Measurements from ENCODE around the gene PPP2R5E.

Gene PPP2R5E

GRCh38 chr14:63470962-63471793, 72.0 kb downstream of the PPP2R5E start:
- DNase-seq, result peak in 1 of 2 experiments; percentile 76

- no peak for DNase-seq
Measured at GRCh38 chr14:63468294-63468693, 74.9 kb downstream of the PPP2R5E start.

- no peak for DNase-seq
Measured at GRCh38 chr14:63467440-63468072, 75.6 kb downstream of the PPP2R5E start.

- DNase-seq, result no peak
Measured at GRCh38 chr14:63465347-63465746, 77.8 kb downstream of the PPP2R5E start.

GRCh38 chr14:63460680-63461369, 82.4 kb downstream of the PPP2R5E start:
- no peak for DNase-seq

- DNase-seq, result no peak
Measured at GRCh38 chr14:63459738-63460137, 83.4 kb downstream of the PPP2R5E start.

GRCh38 chr14:63457498-63457897, 85.7 kb downstream of the PPP2R5E start:
- no peak for DNase-seq

- DNase-seq, result peak in 1 of 2 experiments; percentile 66
Measured at GRCh38 chr14:63454863-63455622, 88.1 kb downstream of the PPP2R5E start.

GRCh38 chr14:63454436-63454835, 88.7 kb downstream of the PPP2R5E start:
- peak in 1 of 2 experiments; percentile 39 for DNase-seq

GRCh38 chr14:63453443-63453936, 89.7 kb downstream of the PPP2R5E start:
- DNase-seq, result no peak

GRCh38 chr14:63452796-63453195, 90.4 kb downstream of the PPP2R5E start:
- DNase-seq, result no peak

GRCh38 chr14:63448841-63449240, 94.3 kb downstream of the PPP2R5E start:
- DNase-seq, result no peak

GRCh38 chr14:63444588-63444987, 98.6 kb downstream of the PPP2R5E start:
- DNase-seq, result no peak

GRCh38 chr14:63443988-63444387, 99.2 kb downstream of the PPP2R5E start:
- DNase-seq, result no peak

GRCh38 chr14:63443361-63443760, 99.8 kb downstream of the PPP2R5E start:
- DNase-seq, result no peak

GRCh38 chr14:63438065-63438757, 105.0 kb downstream of the PPP2R5E start:
- DNase-seq, result peak; percentile 46 to 91

GRCh38 chr14:63436286-63437098, 106.7 kb downstream of the PPP2R5E start:
- no peak for DNase-seq

- peak; percentile 25 to 73 for DNase-seq
Measured at GRCh38 chr14:63435838-63436237, 107.3 kb downstream of the PPP2R5E start.

GRCh38 chr14:63435204-63435603, 108.0 kb downstream of the PPP2R5E start:
- DNase-seq, result no peak

GRCh38 chr14:63432888-63433552, 110.2 kb downstream of the PPP2R5E start:
- peak in 1 of 2 experiments; percentile 24 for DNase-seq

GRCh38 chr14:63432228-63432627, 110.9 kb downstream of the PPP2R5E start:
- DNase-seq, result no peak

Data from NCI-H524 (cell line).